HG02623 (cell line): ENCODE measurements around the gene LRRC66.

Source experiments
- ATAC-seq: cut with Tn5 transposase; IDR thresholded peaks from one replicate; pipeline ENCODE4 v1.9.1; 2021; ENCODE audit warnings: moderate library complexity; ENCODE audit not compliant: unreplicated experiment

Gene LRRC66

GRCh38 chr4:52019936-52020657 lies at the start of gene LRRC66:
LRRC66 (minus strand) TSS chr4:52020363; CDS start chr4:52017613, 2,750 bp downstream.
- ATAC-seq: no peak

GRCh38 chr4:52069571-52069970 lies 49.4 kb upstream of the LRRC66 start:
- ATAC-seq: no peak

- ATAC-seq: no peak
These were observed 39.2 kb upstream of the LRRC66 start for GRCh38 chr4:52059372-52059771.

- ATAC-seq: no peak
These were observed 38.1 kb upstream of the LRRC66 start for GRCh38 chr4:52058275-52058674.

GRCh38 chr4:52057196-52057595 lies 37.0 kb upstream of the LRRC66 start:
- no peak for ATAC-seq

GRCh38 chr4:52054254-52054653 lies 34.1 kb upstream of the LRRC66 start:
- no peak for ATAC-seq

- ATAC-seq: no peak
These were observed 32.3 kb upstream of the LRRC66 start for GRCh38 chr4:52052475-52052780.

- peak; percentile 44 for ATAC-seq
These were observed 31.7 kb upstream of the LRRC66 start for GRCh38 chr4:52051615-52052474.

GRCh38 chr4:52051213-52051614 lies 31.1 kb upstream of the LRRC66 start, which contains the start of gene SPATA18:
SPATA18 (plus strand) TSS chr4:52051304; CDS start chr4:52051705, 401 bp downstream.
- ATAC-seq: peak; percentile 34

GRCh38 chr4:52049266-52049665 lies 29.1 kb upstream of the LRRC66 start:
- no peak for ATAC-seq

- ATAC-seq: no peak
These were observed 24.9 kb upstream of the LRRC66 start for GRCh38 chr4:52045028-52045427.

GRCh38 chr4:52038103-52038912 lies 18.1 kb upstream of the LRRC66 start, which contains the start of gene SGCB:
SGCB (minus strand) TSS chr4:52038299; CDS start chr4:52038259, 40 bp downstream.
- peak; percentile 92 for ATAC-seq

- peak; percentile 56 for ATAC-seq
These were observed 17.5 kb upstream of the LRRC66 start for GRCh38 chr4:52037689-52038102.

- ATAC-seq: no peak
These were observed 16.8 kb upstream of the LRRC66 start for GRCh38 chr4:52036886-52037530.

- ATAC-seq: no peak
These were observed 15.0 kb upstream of the LRRC66 start for GRCh38 chr4:52035190-52035589.

GRCh38 chr4:52032005-52032404 lies 11.8 kb upstream of the LRRC66 start:
- no peak for ATAC-seq

- no peak for ATAC-seq
These were observed 8.8 kb upstream of the LRRC66 start for GRCh38 chr4:52028970-52029369.

- no peak for ATAC-seq
These were observed 2.3 kb downstream of the LRRC66 start for GRCh38 chr4:52017814-52018213.

- ATAC-seq: no peak
These were observed 3.2 kb downstream of the LRRC66 start for GRCh38 chr4:52016981-52017380.

GRCh38 chr4:52015366-52015765 lies 4.8 kb downstream of the LRRC66 start:
- no peak for ATAC-seq

- no peak for ATAC-seq
These were observed 5.3 kb downstream of the LRRC66 start for GRCh38 chr4:52014903-52015302.
